OCI-LY7 (cell line): ENCODE data around the gene ACAA2.

Source experiments
- CTCF ChIP-seq: fragments of 200-600 bp; sonication (generic); conservative IDR thresholded peaks from 2 replicates; pipeline ENCODE4 v1.5.1; 2014; ENCODE audit warnings: mild to moderate bottlenecking, antibody characterized with exemption, low read length, moderate library complexity, mixed read lengths
- EZH2phosphoT487 ChIP-seq: fragments of 200-600 bp; sonication (generic); IDR thresholded peaks from 2 replicates; pipeline ENCODE4 v1.6.1; 2018; ENCODE audit warnings: low read depth, borderline replicate concordance, mild to moderate bottlenecking, mixed run types, antibody characterized with exemption, low read length, moderate library complexity, mixed read lengths

GRCh38 chr18:49812286-49813068 is 856 bp downstream of the ACAA2 start:
- 0 out of 2 replicates have a peak, but pooled peaks have one; percentile 15 for TF ChIP-seq CTCF
- no peak for TF ChIP-seq EZH2phosphoT487
